A673 (cell line): Measurements from ENCODE around the gene ESPNL. TPM values are rescaled to one million over a fixed set of nuclear protein-coding genes. Genes with fewer than 3 reads are reported as not detected.

Source experiments
- BruUV-seq: library from RNA; stranded (reverse); fragments of 400-500 nt; replicated peaks from 2 replicates; lab custom pipeline; 2021; lab: Mats Ljungman, UMichigan
- CTCF ChIA-PET: fragments of 300-600 bp; sonication (Branson Sonifier 250); formaldehyde crosslinking; loops from one replicate; lab custom pipeline; 2022; ENCODE audit warnings: antibody characterized with exemption; lab: Charles Lee
- POLR2A ChIA-PET: fragments of 300-600 bp; sonication (Branson Sonifier 250); formaldehyde crosslinking; loops from one replicate; lab custom pipeline; 2022; ENCODE audit warnings: antibody characterized with exemption; ENCODE audit not compliant: low non-redundant PET; lab: Charles Lee
- DNase-seq: peaks from one replicate; pipeline ENCODE4 v3.0.0-alpha.2; 2015; ENCODE audit warnings: low spot score
- H3K27ac ChIP-seq: fragments of 200-600 bp; sonication (generic); 2 replicates; pipeline ENCODE4 v1.5.1; 2016; ENCODE audit warnings: mixed run types, low read depth, mild to moderate bottlenecking, mixed read lengths, antibody characterized with exemption, low read length; ENCODE audit not compliant: poor library complexity, severe bottlenecking
- H3K27me3 ChIP-seq: fragments of 200-600 bp; sonication (generic); replicated peaks from 2 replicates; pipeline ENCODE4 v1.6.1; 2017; ENCODE audit warnings: mixed run types, low read depth, mild to moderate bottlenecking, mixed read lengths, antibody characterized with exemption, low read length; ENCODE audit not compliant: insufficient read depth, poor library complexity
- H3K36me3 ChIP-seq: fragments of 200-600 bp; sonication (generic); 2 replicates; pipeline ENCODE4 v1.6.1; 2016; ENCODE audit warnings: mixed run types, mild to moderate bottlenecking, mixed read lengths, antibody characterized with exemption, low read length; ENCODE audit not compliant: insufficient read depth, poor library complexity, severe bottlenecking
- H3K4me1 ChIP-seq: fragments of 200-600 bp; sonication (generic); 2 replicates; pipeline ENCODE4 v1.6.1; 2017; ENCODE audit warnings: mixed run types, mild to moderate bottlenecking, mixed read lengths, antibody characterized with exemption, low read length; ENCODE audit not compliant: insufficient read depth, poor library complexity, severe bottlenecking
- H3K4me3 ChIP-seq: fragments of 200-600 bp; sonication (generic); 2 replicates; pipeline ENCODE4 v1.5.1; 2016; ENCODE audit warnings: low read depth, mixed run types, mild to moderate bottlenecking, mixed read lengths, low read length; ENCODE audit not compliant: poor library complexity, severe bottlenecking
- H3K9me3 ChIP-seq: fragments of 200-600 bp; sonication (generic); 2 replicates; pipeline ENCODE4 v1.6.1; 2016; ENCODE audit warnings: mixed run types, low read depth, mild to moderate bottlenecking, mixed read lengths, antibody characterized with exemption, low read length; ENCODE audit not compliant: poor library complexity, severe bottlenecking
- EZH2 ChIP-seq: fragments of 200-600 bp; sonication (generic); IDR thresholded peaks from 2 replicates; pipeline ENCODE4 v1.6.1; 2017; ENCODE audit warnings: borderline replicate concordance, low read depth, mild to moderate bottlenecking, mixed read lengths, antibody characterized with exemption, low read length; ENCODE audit not compliant: poor library complexity, severe bottlenecking
- intact Hi-C: fragments of 100-400 bp; cut with micrococcal nuclease; formaldehyde crosslinking; loops from one replicate; pipeline ENCODE4 v1.10.0; 2022; ENCODE audit not compliant: unreplicated experiment
- total RNA-seq: library from RNA; stranded (reverse); gene quantifications from 2 replicates; pipeline ENCODE4 v1.2.3, GENCODE V29; 2021
- TF ChIP-seq, protein P1 (sequence below): fragments of 300-800, 200-600 bp; sonication (generic); conservative IDR thresholded peaks from 2 replicates; pipeline ENCODE4 v1.5.1; 2017; ENCODE audit warnings: low read depth, mild to moderate bottlenecking, antibody characterized with exemption, low read length, moderate library complexity, mixed read lengths

Gene ESPNL
- total RNA-seq, 1 experiment from 2014 or later, result 0.30 TPM

DNA sequence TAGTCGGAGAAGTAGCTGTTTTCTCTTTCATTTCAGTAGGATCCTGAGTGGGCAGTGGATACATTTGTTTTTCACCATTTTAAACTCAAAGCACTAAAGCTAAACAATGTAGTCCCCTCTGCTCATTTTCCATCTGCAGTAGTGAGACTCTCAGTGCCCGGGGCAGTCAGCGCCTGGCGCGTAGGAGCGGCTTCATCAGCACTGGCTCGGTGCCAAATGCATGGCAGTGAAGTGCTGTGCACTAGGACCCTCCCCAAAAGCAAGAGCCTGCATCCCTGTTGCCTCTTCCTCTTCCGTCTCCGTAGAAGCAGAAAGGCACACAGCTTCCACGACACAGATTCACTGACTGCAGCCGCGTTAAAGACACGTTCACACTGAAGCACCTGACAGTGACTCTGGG lies 19.0 kb upstream of the ESPNL start:
- no peak for DNase-seq

DNA sequence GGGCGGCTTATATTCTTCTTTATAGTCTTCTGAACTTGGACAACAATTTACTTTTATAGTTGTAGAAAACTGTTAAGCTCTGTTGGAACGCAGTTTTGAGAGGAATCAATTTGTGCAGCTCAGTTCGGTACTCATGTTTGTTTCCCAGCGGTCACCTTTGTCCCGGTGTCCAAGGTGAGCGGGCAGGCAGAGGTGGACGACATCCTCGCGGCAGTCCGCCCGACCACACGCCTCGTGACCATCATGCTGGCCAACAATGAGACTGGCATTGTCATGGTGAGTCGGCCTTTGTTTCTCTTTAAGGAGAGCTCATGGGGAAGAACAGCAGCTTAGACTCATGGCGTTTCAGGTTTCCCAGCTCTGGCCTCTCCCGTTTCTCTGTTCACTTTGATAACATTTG lies 18.6 kb upstream of the ESPNL start:
- intact Hi-C loops, result no loop called here
- BruUV-seq, result no TSS peak
- Histone ChIP-seq H3K36me3 (peaks cover 56% of the 10 kb centered on the region), H3K4me3 (no peak overlapping the region), H3K9me3 (no peaks in the 10 kb centered on the region), H3K27me3 (no peaks in the 10 kb centered on the region), H3K4me1 (peaks cover 10% of the 10 kb centered on the region), H3K27ac (peak overlapping the region; percentile 30)
- no peak for DNase-seq
- TF ChIP-seq EZH2, result no peak
- CTCF ChIA-PET, result no interaction called here
- POLR2A ChIA-PET, result no interaction called here

More for the DNA sequence above, 19.0 kb upstream of the ESPNL start:
- POLR2A ChIA-PET, result no interaction called here
- Histone ChIP-seq H3K4me3 (no peak overlapping the region), H3K4me1 (peaks cover 10% of the 10 kb centered on the region), H3K27me3 (no peaks in the 10 kb centered on the region), H3K9me3 (no peaks in the 10 kb centered on the region), H3K36me3 (peaks cover 60% of the 10 kb centered on the region), H3K27ac (peak overlapping the region; percentile 30)
- no TSS peak for BruUV-seq
- CTCF ChIA-PET, result no interaction called here
- intact Hi-C loops, result no loop called here
- TF ChIP-seq, protein P1, sequence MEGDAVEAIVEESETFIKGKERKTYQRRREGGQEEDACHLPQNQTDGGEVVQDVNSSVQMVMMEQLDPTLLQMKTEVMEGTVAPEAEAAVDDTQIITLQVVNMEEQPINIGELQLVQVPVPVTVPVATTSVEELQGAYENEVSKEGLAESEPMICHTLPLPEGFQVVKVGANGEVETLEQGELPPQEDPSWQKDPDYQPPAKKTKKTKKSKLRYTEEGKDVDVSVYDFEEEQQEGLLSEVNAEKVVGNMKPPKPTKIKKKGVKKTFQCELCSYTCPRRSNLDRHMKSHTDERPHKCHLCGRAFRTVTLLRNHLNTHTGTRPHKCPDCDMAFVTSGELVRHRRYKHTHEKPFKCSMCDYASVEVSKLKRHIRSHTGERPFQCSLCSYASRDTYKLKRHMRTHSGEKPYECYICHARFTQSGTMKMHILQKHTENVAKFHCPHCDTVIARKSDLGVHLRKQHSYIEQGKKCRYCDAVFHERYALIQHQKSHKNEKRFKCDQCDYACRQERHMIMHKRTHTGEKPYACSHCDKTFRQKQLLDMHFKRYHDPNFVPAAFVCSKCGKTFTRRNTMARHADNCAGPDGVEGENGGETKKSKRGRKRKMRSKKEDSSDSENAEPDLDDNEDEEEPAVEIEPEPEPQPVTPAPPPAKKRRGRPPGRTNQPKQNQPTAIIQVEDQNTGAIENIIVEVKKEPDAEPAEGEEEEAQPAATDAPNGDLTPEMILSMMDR, result no peak
- TF ChIP-seq EZH2, result no peak

DNA sequence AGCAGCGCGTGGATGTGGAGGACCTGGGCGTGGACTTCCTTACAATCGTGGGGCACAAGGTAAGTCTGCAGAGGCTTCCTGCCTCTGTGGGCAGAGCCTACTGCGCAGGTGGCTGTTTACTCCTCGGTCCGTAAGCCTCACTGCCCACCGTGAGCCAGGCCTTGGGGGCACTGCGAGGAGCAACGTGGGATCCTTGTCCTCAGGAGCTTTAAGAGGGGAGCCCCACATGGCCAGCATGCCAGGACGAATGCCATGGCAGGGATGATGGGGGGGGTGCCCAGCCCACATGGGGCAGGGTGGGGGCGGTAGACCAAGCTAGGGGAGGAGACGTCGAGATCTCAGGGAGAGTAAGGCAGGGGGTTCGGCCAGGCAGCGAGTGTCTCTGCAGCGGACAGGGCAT lies 18.0 kb upstream of the ESPNL start:
- peaks cover 6% of the 10 kb centered on the region for H3K4me1 ChIP-seq
- peaks cover 54% of the 10 kb centered on the region for H3K36me3 ChIP-seq
- no peak for TF ChIP-seq EZH2
- TF ChIP-seq, protein P1, result no peak
- intact Hi-C loops, result no loop called here
- no peak for DNase-seq
- H3K27me3 ChIP-seq, result no peaks in the 10 kb centered on the region
- H3K27ac ChIP-seq, result no peak overlapping the region
- ChIA-PET POLR2A (no interaction called here), CTCF (no interaction called here)
- no peaks in the 10 kb centered on the region for H3K9me3 ChIP-seq
- no TSS peak for BruUV-seq
- no peak overlapping the region for H3K4me3 ChIP-seq

DNA sequence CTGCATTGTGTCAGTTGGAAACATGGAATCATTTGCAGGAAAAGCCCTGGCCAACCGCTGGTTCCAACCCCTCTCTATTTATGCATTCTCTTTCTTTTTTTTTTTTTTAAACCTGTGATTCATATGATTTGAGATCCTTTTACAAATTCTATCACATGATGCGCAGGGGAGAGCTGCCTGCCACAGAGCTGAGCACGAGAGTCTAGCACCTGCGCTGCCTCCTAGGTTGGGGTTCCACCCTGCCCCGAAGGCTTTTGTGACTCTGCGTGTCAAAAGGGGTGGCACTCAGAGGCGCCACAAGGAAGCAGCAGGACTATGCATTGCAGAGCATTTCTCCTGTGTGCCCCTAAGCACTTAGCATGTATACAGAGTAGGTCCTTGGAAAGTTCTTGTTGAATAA lies 17.3 kb upstream of the ESPNL start:
- no peak overlapping the region for H3K27ac ChIP-seq
- no peaks in the 10 kb centered on the region for H3K27me3 ChIP-seq
- TF ChIP-seq, protein P1, result no peak
- H3K4me3 ChIP-seq, result no peak overlapping the region
- peaks cover 48% of the 10 kb centered on the region for H3K36me3 ChIP-seq
- no TSS peak for BruUV-seq
- H3K9me3 ChIP-seq, result no peaks in the 10 kb centered on the region
- ChIA-PET POLR2A (no interaction called here), CTCF (no interaction called here)
- DNase-seq, result no peak
- intact Hi-C loops, result no loop called here
- no peaks in the 10 kb centered on the region for H3K4me1 ChIP-seq
